ENCODE results near the gene CNR2.
"Not testable (repeated sequence)": the region's sequence is repeated elsewhere in the genome, so short reads cannot be mapped to it uniquely, and the experiment has no call there.

CNR2 gene

DNA sequence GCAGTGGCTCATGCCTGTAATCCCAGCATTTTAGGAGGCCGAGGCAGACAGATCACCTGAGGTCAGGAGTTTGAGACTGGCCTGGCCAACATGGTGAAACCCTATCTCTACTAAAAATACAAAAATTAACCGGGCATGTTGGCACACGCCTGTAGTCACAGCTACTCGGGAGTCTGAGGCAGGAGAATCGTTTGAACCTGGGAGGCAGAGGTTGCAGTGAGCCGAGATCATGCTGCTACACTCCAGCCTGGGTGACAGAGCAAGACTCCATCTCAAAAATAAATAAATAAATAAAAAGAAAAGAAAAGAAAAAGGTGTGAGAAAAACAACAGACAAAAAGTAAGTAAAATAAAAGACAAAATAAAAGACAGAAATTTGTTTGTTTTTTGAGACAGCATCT lies 79.0 kb downstream of the CNR2 start:
- DNase-seq (ENCODE audit: low read depth): not testable (repeated sequence)

DNA sequence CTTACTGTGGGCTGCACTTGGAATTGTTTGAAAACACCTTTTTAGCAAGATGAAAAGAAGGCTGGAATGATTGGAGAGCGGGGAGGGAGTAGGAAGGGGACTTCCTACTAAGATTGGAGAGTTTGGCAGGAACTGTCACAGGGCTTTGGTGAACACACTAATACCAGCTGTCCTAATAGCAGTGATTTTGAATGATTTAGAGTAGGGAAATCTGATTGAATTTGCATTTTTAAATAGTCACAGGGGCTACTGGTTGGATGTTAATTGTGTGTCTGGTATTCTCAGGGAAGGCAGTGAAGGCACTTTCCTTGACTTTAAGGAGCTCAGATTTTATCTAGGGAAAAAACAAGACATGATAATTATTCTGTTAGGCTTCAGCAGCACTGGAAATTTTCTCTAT lies 85.4 kb downstream of the CNR2 start:
- DNase-seq (ENCODE audit: low read depth): no peak

- not testable (repeated sequence) for DNase-seq (ENCODE audit: low read depth)
Measured at GRCh38 chr1:23826590-23826989, 86.6 kb downstream of the CNR2 start.

GRCh38 chr1:23825762-23826522 lies 87.2 kb downstream of the CNR2 start:
- DNase-seq (ENCODE audit: low read depth): no peak

- peak; percentile 84 for DNase-seq (ENCODE audit: low read depth)
Measured at GRCh38 chr1:23825076-23825761, 87.9 kb downstream of the CNR2 start, which contains the start of gene HMGCL. TSS of gene HMGCL (minus strand) at chr1:23825429. CDS start at chr1:23825415, 14 bp downstream.

DNA sequence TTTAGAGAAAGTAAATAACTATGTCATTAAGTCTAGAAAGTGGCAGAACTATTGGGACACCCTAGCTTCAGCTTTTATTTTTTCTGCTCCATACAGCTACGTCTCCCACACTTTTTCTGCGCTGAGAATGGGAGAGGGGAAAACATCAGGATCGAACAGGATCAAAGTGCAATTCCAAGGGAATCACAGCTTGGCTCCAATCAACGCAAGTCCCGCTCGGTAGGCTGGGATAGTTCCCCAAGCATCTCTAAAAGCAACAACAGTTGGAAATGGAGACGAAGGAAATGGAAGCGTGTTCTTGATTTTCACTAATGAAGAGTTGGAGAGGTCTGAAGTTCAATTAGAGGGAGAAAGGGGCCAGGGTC lies 88.5 kb downstream of the CNR2 start:
- DNase-seq (ENCODE audit: low read depth): no peak

GRCh38 chr1:23823767-23824166 lies 89.4 kb downstream of the CNR2 start:
- no peak for DNase-seq (ENCODE audit: low read depth)

Data from activated T-cell treated with anti-CD3 and anti-CD28 coated beads for 1 hour (primary cell).